ENCODE measurements around the gene SELP.

DNA sequence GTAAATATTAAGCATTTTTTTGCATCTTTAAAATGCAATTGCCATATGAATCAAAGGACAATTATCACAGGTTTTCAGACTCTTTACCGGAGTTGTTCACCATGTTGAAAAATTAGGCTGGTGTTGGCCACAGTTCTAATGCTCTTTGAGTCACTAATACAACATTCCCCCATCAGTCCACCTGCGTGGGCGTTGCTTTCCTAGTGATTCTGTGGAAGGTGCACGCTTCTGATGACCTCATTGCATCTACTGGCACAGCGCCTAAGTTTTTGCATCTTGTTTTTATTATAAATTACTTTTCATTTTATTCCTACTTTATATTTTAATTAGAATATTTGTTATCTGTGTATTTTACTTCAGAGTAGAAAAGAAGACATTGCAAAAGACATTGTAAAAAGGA, 39.0 kb downstream of the SELP start:
- TF ChIP-seq, protein P1, sequence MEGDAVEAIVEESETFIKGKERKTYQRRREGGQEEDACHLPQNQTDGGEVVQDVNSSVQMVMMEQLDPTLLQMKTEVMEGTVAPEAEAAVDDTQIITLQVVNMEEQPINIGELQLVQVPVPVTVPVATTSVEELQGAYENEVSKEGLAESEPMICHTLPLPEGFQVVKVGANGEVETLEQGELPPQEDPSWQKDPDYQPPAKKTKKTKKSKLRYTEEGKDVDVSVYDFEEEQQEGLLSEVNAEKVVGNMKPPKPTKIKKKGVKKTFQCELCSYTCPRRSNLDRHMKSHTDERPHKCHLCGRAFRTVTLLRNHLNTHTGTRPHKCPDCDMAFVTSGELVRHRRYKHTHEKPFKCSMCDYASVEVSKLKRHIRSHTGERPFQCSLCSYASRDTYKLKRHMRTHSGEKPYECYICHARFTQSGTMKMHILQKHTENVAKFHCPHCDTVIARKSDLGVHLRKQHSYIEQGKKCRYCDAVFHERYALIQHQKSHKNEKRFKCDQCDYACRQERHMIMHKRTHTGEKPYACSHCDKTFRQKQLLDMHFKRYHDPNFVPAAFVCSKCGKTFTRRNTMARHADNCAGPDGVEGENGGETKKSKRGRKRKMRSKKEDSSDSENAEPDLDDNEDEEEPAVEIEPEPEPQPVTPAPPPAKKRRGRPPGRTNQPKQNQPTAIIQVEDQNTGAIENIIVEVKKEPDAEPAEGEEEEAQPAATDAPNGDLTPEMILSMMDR (IDR thresholded peaks at IDR 0.05), result no peak
- TF ChIP-seq POLR2A (IDR thresholded peaks at IDR 0.05), result no peak
